Adrenal gland (tissue), 5 donors: ENCODE measurements around the gene GBGT1.

Source experiments
- CTCF ChIP-seq, 6 experiments: fragments of 450-650 bp in 4 of 6; fragments of 200-600 bp in 2 of 6; sonication (generic) in 1 of 6; IDR thresholded peaks; 1 replicate in 5 of 6; 2 replicates in 1 of 6; pipeline versions ENCODE4 v1.5.1 to v1.8.0; 2016 to 2021; ENCODE audit warnings: antibody characterized with exemption in 6 of 6, mild to moderate bottlenecking in 2 of 6, moderate library complexity in 1 of 6
- POLR2A ChIP-seq, 2 donors: fragments of 450-650 bp; IDR thresholded peaks; one replicate each; pipeline ENCODE4 v1.6.1; 2017; ENCODE audit warnings: antibody characterized with exemption in 2 of 2, mild to moderate bottlenecking in 2 of 2, moderate library complexity in 1 of 2
- donor health status: DM: no; HTN: no; CAD: no.

DNA sequence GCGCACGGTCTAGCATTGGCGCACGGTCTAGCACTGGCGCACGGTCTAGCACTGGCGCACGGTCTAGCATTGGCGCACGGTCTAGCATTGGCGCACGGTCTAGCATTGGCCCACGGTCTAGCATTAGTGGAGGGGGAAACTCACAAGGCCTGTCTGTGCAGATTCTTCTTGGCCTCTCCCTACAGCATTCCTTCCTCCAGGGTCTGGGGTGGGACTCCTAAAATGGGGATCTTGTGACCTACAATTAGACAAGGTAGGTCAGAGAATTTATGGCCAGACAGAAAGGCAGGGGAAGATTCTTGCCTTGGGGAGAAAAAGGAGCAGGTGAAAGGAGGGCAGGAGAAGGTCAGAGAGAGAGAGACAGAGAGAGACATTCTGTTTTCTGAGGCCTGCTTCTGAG, 5.4 kb upstream of the GBGT1 start:
- no peak for TF ChIP-seq CTCF (IDR thresholded peaks at IDR 0.05)
- TF ChIP-seq POLR2A (IDR thresholded peaks at IDR 0.05): no peak
